Activated B cell treated with CpG ODN at 0.5 μM for 24 hours (primary cell): Measurements from ENCODE around the gene TTLL8. TPM values are rescaled to one million over a fixed set of nuclear protein-coding genes. Genes with fewer than 3 reads are reported as not detected.

Experiments
- ATAC-seq: fragments of 200-7000 bp; cut with Tn5 transposase; one replicate; pipeline ENCODE4 v1.10.0; 2021; ENCODE audit warnings: low read depth, mild to moderate bottlenecking, moderate library complexity
- CTCF ChIA-PET: fragments of 350-600 bp; sonication (Branson Sonifier 250); formaldehyde crosslinking; loops from one replicate; lab custom pipeline; 2021; ENCODE audit warnings: antibody characterized with exemption; lab: Charles Lee
- POLR2A ChIA-PET: fragments of 350-600 bp; sonication (Branson Sonifier 250); formaldehyde crosslinking; loops from one replicate; lab custom pipeline; 2021; ENCODE audit warnings: antibody characterized with exemption; lab: Charles Lee
- DNase-seq: peaks from one replicate; pipeline ENCODE4 v3.0.0; 2022
- H3K27ac Mint-ChIP-seq: one replicate; pipeline ENCODE4 v1.8.0; 2020; ENCODE audit warnings: mixed read lengths
- H3K27me3 Mint-ChIP-seq: one replicate; pipeline ENCODE4 v1.8.0; 2021; ENCODE audit warnings: mixed read lengths
- H3K36me3 Mint-ChIP-seq: one replicate; pipeline ENCODE4 v1.8.0; 2021; ENCODE audit warnings: low read depth, mixed read lengths
- H3K4me1 Mint-ChIP-seq: one replicate; pipeline ENCODE4 v1.8.0; 2021; ENCODE audit warnings: mixed read lengths
- H3K4me3 Mint-ChIP-seq: one replicate; pipeline ENCODE4 v1.8.0; 2020; ENCODE audit warnings: mild to moderate bottlenecking, mixed read lengths
- H3K9me3 Mint-ChIP-seq: one replicate; pipeline ENCODE4 v1.8.0; 2020; ENCODE audit warnings: mixed read lengths
- intact Hi-C: fragments of 100-400 bp; cut with micrococcal nuclease; formaldehyde crosslinking; loops from one replicate; pipeline ENCODE4 v1.15.1; 2024
- total RNA-seq: library from RNA; stranded (reverse); gene quantifications from 2 replicates; pipeline ENCODE4 v1.2.3, GENCODE V29; 2022
- TF ChIP-seq, protein P1 (sequence below): fragments of 200-600 bp; IDR thresholded peaks from one replicate; pipeline ENCODE4 v1.8.0; 2022; ENCODE audit warnings: antibody characterized with exemption, mild to moderate bottlenecking

TTLL8 gene
- total RNA-seq, 1 donor from 2014 or later: not detected

DNA sequence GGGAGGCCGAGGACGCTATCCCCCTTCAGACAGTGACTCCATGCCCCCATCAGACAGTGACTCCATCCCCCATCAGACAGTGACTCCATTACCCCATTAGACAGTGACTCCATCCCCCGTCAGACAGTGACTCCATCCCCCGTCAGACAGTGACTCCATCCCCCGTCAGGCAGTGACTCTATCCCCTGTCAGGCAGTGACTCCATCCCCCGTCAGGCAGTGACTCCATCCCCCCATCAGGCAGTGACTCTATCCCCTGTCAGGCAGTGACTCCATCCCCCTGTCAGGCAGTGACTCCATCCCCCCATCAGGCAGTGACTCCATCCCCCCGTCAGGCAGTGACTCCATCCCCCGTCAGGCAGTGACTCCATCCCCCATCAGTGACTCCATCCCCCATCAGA, 9.1 kb upstream of the TTLL8 start:
- ChIA-PET POLR2A (no interaction called here), CTCF (no interaction called here)
- H3K4me3 Mint-ChIP-seq: no peak overlapping the region
- peaks cover 4% of the 10 kb centered on the region for H3K27me3 Mint-ChIP-seq
- intact Hi-C loops: no loop called here
- no peaks in the 10 kb centered on the region for H3K9me3 Mint-ChIP-seq
- TF ChIP-seq, protein P1, sequence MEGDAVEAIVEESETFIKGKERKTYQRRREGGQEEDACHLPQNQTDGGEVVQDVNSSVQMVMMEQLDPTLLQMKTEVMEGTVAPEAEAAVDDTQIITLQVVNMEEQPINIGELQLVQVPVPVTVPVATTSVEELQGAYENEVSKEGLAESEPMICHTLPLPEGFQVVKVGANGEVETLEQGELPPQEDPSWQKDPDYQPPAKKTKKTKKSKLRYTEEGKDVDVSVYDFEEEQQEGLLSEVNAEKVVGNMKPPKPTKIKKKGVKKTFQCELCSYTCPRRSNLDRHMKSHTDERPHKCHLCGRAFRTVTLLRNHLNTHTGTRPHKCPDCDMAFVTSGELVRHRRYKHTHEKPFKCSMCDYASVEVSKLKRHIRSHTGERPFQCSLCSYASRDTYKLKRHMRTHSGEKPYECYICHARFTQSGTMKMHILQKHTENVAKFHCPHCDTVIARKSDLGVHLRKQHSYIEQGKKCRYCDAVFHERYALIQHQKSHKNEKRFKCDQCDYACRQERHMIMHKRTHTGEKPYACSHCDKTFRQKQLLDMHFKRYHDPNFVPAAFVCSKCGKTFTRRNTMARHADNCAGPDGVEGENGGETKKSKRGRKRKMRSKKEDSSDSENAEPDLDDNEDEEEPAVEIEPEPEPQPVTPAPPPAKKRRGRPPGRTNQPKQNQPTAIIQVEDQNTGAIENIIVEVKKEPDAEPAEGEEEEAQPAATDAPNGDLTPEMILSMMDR: no peak
- no peak overlapping the region for H3K27ac Mint-ChIP-seq
- DNase-seq (no peak), ATAC-seq (no peak)
- H3K4me1 Mint-ChIP-seq: no peaks in the 10 kb centered on the region
- no peaks in the 10 kb centered on the region for H3K36me3 Mint-ChIP-seq

DNA sequence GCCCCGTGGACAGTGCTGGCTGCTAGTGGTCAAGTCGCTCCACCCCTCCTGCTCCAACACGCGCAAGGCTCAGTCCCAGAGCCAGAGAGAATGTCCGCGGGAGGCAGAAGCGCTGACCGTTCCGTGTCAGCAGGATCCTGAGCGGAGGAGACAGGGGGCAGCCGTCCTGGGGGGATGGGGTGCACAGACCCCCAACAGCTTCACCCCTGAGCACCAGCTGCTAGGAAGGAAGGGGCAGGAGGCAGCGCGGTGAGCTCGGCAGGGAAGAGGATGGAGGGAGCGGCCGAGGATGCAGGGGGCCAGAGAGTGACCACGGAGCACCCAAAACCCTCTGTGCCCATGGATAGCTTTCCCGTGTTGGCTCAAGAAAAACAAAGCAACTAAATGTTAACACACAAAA, 6.4 kb upstream of the TTLL8 start:
- TF ChIP-seq, protein P1: no peak
- intact Hi-C loops: no loop called here
- no peak for ATAC-seq
- peaks cover 2% of the 10 kb centered on the region for H3K4me1 Mint-ChIP-seq
- H3K4me3 Mint-ChIP-seq: no peak overlapping the region
- H3K9me3 Mint-ChIP-seq: no peaks in the 10 kb centered on the region
- no peaks in the 10 kb centered on the region for H3K36me3 Mint-ChIP-seq
- no peak overlapping the region for H3K27ac Mint-ChIP-seq
- no peak for DNase-seq
- ChIA-PET CTCF (no interaction called here), POLR2A (no interaction called here)
- H3K27me3 Mint-ChIP-seq: peaks cover 17% of the 10 kb centered on the region

DNA sequence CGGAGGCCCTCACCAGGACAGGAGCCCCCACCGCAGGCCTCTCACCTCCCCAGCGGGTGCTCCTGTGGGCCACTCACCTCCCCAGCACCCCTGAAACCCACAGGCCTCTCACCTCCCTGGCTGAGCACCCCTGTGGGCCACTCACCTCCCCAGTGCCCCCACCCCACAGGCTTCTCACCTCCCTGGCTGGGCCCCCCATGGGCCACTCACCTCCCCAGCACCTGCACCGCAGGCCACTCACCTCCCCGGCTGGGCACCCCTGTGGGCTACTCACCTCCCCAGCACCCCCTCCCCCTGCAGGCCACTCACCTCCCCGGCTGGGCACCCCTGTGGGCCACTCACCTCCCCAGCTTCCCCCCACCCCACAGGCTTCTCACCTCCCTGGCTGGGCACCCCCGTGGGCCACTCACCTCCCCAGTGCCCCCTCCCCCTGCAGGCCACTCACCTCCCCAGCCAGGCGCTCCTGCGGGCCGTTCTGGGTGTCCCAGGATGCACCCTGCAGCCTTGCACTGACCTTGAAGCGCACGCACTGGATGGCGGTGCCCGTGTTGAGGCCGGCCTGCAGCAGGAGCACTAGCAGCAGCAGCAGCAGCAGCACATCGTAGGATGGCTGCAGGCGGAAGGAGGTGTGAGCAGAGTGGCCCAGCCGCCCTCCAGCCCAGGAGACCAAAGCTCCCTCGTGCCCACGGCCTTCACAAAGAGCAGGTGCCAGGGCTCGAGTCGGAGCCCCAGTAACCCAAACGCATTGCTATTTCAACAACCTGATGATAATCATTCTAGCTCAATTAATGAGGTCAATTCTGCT, 5.7 kb upstream of the TTLL8 start:
- POLR2A ChIA-PET: no interaction called here
- CTCF ChIA-PET: no interaction called here
- DNase-seq (no peak), ATAC-seq (no peak)
- peaks cover 6% of the 10 kb centered on the region for H3K4me1 Mint-ChIP-seq
- H3K27me3 Mint-ChIP-seq: peaks cover 23% of the 10 kb centered on the region
- no peak overlapping the region for H3K27ac Mint-ChIP-seq
- TF ChIP-seq, protein P1: no peak
- H3K36me3 Mint-ChIP-seq: no peaks in the 10 kb centered on the region
- H3K4me3 Mint-ChIP-seq: no peak overlapping the region
- H3K9me3 Mint-ChIP-seq: no peaks in the 10 kb centered on the region
- intact Hi-C loops: no loop called here

DNA sequence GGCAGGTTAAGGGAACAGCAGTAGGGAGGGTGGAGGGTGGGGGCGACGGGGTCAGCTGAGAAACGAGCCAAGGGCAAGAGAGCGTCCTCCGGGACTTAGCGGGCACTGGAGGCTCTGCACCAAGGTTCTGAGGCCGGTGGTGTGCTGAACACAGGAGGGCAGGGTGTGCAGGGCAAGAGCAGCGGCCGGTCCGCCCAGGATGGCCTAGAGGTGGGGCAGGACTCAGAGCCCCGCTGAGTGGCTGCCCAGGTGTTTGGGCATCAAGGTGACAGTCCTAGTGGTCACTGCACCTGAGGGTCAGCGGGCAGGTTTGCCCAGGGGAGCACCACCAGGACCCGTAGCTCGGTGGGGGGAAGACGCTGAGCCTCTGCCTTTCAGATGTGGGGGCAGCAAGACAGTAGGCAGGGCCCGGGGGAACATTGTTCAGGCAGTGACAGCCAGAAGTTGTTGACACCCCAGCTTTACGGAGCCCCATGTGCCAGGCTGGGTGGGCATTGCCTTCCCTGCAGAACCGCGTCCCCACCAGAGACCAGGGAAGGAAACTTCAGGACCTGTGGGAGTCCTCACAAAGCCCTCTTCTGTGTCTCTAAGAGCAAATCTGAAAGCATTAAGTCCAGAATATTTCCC, 4.5 kb upstream of the TTLL8 start:
- TF ChIP-seq, protein P1: no peak
- DNase-seq: no peak
- H3K27me3 Mint-ChIP-seq: peaks cover 26% of the 10 kb centered on the region
- ChIA-PET CTCF (no interaction called here), POLR2A (no interaction called here)
- H3K36me3 Mint-ChIP-seq: no peaks in the 10 kb centered on the region
- intact Hi-C loops: no loop called here
- ATAC-seq: no peak
- no peak overlapping the region for H3K4me3 Mint-ChIP-seq
- no peak overlapping the region for H3K27ac Mint-ChIP-seq
- peaks cover 9% of the 10 kb centered on the region for H3K4me1 Mint-ChIP-seq
- H3K9me3 Mint-ChIP-seq: no peaks in the 10 kb centered on the region

DNA sequence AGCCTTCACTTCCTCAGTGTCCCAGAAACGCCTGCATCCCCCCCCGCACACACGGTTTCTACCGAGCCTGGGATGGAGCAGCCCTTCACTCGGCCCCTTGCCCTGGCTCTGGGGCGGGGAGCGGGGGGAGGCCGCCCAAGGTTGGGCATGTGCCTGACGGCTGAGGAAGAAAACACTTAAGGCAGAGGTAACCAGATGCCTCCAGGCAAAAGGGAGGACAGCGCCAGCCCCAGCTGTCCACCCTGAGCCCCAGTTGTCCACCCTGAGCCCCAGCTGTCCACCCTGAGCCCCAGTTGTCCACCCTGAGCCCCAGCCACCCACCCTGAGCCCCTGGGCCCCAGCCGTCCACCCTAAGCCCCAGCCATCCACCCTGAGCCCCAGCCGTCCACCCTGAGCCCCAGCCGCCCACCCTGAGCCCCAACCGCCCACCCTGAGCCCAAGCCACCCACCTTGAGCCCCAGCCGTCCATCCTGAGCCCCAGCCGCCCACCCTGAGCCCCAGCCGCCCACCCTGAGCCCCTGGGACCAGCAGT, 3.8 kb upstream of the TTLL8 start:
- intact Hi-C loops: no loop called here
- no peak overlapping the region for H3K4me3 Mint-ChIP-seq
- TF ChIP-seq, protein P1: no peak
- H3K4me1 Mint-ChIP-seq: peaks cover 9% of the 10 kb centered on the region
- POLR2A ChIA-PET: no interaction called here
- H3K27ac Mint-ChIP-seq: no peak overlapping the region
- H3K9me3 Mint-ChIP-seq: no peaks in the 10 kb centered on the region
- H3K36me3 Mint-ChIP-seq: no peaks in the 10 kb centered on the region
- ATAC-seq: no peak
- CTCF ChIA-PET: no interaction called here
- peaks cover 29% of the 10 kb centered on the region for H3K27me3 Mint-ChIP-seq
- DNase-seq: no peak
